GM18868 (cell line): ENCODE results near the gene GABRA6.
"Not testable (repeated sequence)": the region's sequence is repeated elsewhere in the genome, so short reads cannot be mapped to it uniquely, and the experiment has no call there.

Source experiments
- ATAC-seq: cut with Tn5 transposase; IDR thresholded peaks from one replicate; pipeline ENCODE4 v1.9.1; 2021; ENCODE audit warnings: mild to moderate bottlenecking, moderate library complexity; ENCODE audit not compliant: unreplicated experiment

Gene GABRA6

GRCh38 chr5:161685461-161685860 is at the start of gene GABRA6:
Gene GABRA6 (plus strand): TSS chr5:161685721. CDS start chr5:161685990, 269 bp downstream.
- ATAC-seq: no peak

- no peak for ATAC-seq
Measured at GRCh38 chr5:161637591-161637990, 47.9 kb upstream of the GABRA6 start.

- ATAC-seq: peak; percentile 69
Measured at GRCh38 chr5:161641444-161641843, 44.1 kb upstream of the GABRA6 start.

GRCh38 chr5:161645264-161645663 is 40.3 kb upstream of the GABRA6 start:
- ATAC-seq: no peak

- not testable (repeated sequence) for ATAC-seq
Measured at GRCh38 chr5:161651926-161652325, 33.6 kb upstream of the GABRA6 start.

- ATAC-seq: no peak
Measured at GRCh38 chr5:161660806-161661205, 24.7 kb upstream of the GABRA6 start.

- no peak for ATAC-seq
Measured at GRCh38 chr5:161663431-161663830, 22.1 kb upstream of the GABRA6 start.

GRCh38 chr5:161676103-161676502 is 9.4 kb upstream of the GABRA6 start:
- ATAC-seq: peak; percentile 97

- no peak for ATAC-seq
Measured at GRCh38 chr5:161686149-161686548, 628 bp downstream of the GABRA6 start.

- ATAC-seq: no peak
Measured at GRCh38 chr5:161686881-161687280, 1.4 kb downstream of the GABRA6 start.

GRCh38 chr5:161687316-161687715 is 1.8 kb downstream of the GABRA6 start:
- ATAC-seq: no peak

GRCh38 chr5:161691911-161692310 is 6.4 kb downstream of the GABRA6 start:
- ATAC-seq: no peak

GRCh38 chr5:161697001-161697400 is 11.5 kb downstream of the GABRA6 start:
- no peak for ATAC-seq

- no peak for ATAC-seq
Measured at GRCh38 chr5:161700065-161700464, 14.5 kb downstream of the GABRA6 start.

- ATAC-seq: no peak
Measured at GRCh38 chr5:161703528-161703927, 18.0 kb downstream of the GABRA6 start.

- no peak for ATAC-seq
Measured at GRCh38 chr5:161707382-161707781, 21.9 kb downstream of the GABRA6 start.

- ATAC-seq: no peak
Measured at GRCh38 chr5:161709239-161709638, 23.7 kb downstream of the GABRA6 start.

GRCh38 chr5:161713042-161713441 is 27.5 kb downstream of the GABRA6 start:
- no peak for ATAC-seq

- ATAC-seq: no peak
Measured at GRCh38 chr5:161719157-161719556, 33.6 kb downstream of the GABRA6 start.

GRCh38 chr5:161720460-161720859 is 34.9 kb downstream of the GABRA6 start:
- ATAC-seq: no peak

GRCh38 chr5:161734741-161735140 is 49.2 kb downstream of the GABRA6 start:
- no peak for ATAC-seq

- no peak for ATAC-seq
Measured at GRCh38 chr5:161740433-161740832, 54.9 kb downstream of the GABRA6 start.

GRCh38 chr5:161744276-161744675 is 58.8 kb downstream of the GABRA6 start:
- ATAC-seq: no peak

- no peak for ATAC-seq
Measured at GRCh38 chr5:161745392-161745791, 59.9 kb downstream of the GABRA6 start.
